ENCODE results near the gene IMMP2L.

- TF ChIP-seq CTCF (conservative IDR thresholded peaks at IDR 0.05; ENCODE audit: low read length): no peak
- no peak for TF ChIP-seq EZH2phosphoT487 (IDR thresholded peaks at IDR 0.05; ENCODE audit: borderline replicate concordance)
Measured at GRCh38 chr7:111077001-111077400, 485.3 kb downstream of the IMMP2L start.

Measured in Loucy (cell line).